Activated T-cell treated with anti-CD3 and anti-CD28 coated beads, Interleukin-2, amount 50 U/mL, for 4 hours (primary cell): ENCODE measurements around the gene STARD3. TPM values are rescaled to one million over a fixed set of nuclear protein-coding genes. Genes with fewer than 3 reads are reported as not detected.

Source experiments
- ATAC-seq, 2 donors: fragments of 200-7000 bp; cut with Tn5 transposase; one replicate each; pipeline ENCODE4 v1.10.0; 2021
- DNase-seq: peaks from one replicate; pipeline ENCODE4 v3.0.0-alpha.2; 2020
- H3K27me3 Mint-ChIP-seq: one replicate; pipeline ENCODE4 v1.8.0; 2021; ENCODE audit warnings: low read depth, mixed read lengths
- H3K36me3 Mint-ChIP-seq: one replicate; pipeline ENCODE4 v1.8.0; 2022; ENCODE audit warnings: mixed read lengths; ENCODE audit not compliant: insufficient read depth
- H3K4me1 Mint-ChIP-seq: one replicate; pipeline ENCODE4 v1.8.0; 2021; ENCODE audit warnings: low read depth, mixed read lengths
- H3K4me3 Mint-ChIP-seq: one replicate; pipeline ENCODE4 v1.8.0; 2021; ENCODE audit warnings: mild to moderate bottlenecking, moderate library complexity, mixed read lengths
- H3K9me3 Mint-ChIP-seq: one replicate; pipeline ENCODE4 v1.8.0; 2021; ENCODE audit warnings: mixed read lengths
- total RNA-seq, 3 donors: library from RNA; stranded (reverse); gene quantifications; one replicate each; pipeline ENCODE4 v1.2.1, GENCODE V29; 2021

STARD3 gene
- total RNA-seq, 3 donors from 2014 or later = 66.0 to 67.1 (median 66.4) TPM

GRCh38 chr17:39661744-39662541 is 25.0 kb downstream of the STARD3 start:
- Mint-ChIP-seq H3K4me3 (no peak overlapping the region), H3K36me3 (peaks cover 10% of the 10 kb centered on the region), H3K4me1 (peaks cover 13% of the 10 kb centered on the region), H3K27me3 (peaks cover 7% of the 10 kb centered on the region), H3K9me3 (no peaks in the 10 kb centered on the region)
- ATAC-seq = no peak
- no peak for DNase-seq

- no peaks in the 10 kb centered on the region for H3K9me3 Mint-ChIP-seq
- ATAC-seq = no peak
Measured at GRCh38 chr17:39662551-39663339, 25.8 kb downstream of the STARD3 start.

GRCh38 chr17:39663340-39663687 is 26.4 kb downstream of the STARD3 start:
- ATAC-seq (no peak), DNase-seq (no peak)
- Mint-ChIP-seq H3K9me3 (no peaks in the 10 kb centered on the region), H3K4me1 (peaks cover 8% of the 10 kb centered on the region), H3K4me3 (no peak overlapping the region), H3K36me3 (peaks cover 10% of the 10 kb centered on the region), H3K27me3 (peaks cover 9% of the 10 kb centered on the region)

More at GRCh38 chr17:39662551-39663339, 25.8 kb downstream of the STARD3 start:
- Mint-ChIP-seq H3K36me3 (peaks cover 10% of the 10 kb centered on the region), H3K27me3 (peaks cover 9% of the 10 kb centered on the region), H3K4me1 (peaks cover 12% of the 10 kb centered on the region), H3K4me3 (no peak overlapping the region)
- DNase-seq = no peak

- Mint-ChIP-seq H3K4me1 (peaks cover 13% of the 10 kb centered on the region), H3K36me3 (peaks cover 10% of the 10 kb centered on the region), H3K27me3 (peaks cover 13% of the 10 kb centered on the region), H3K9me3 (no peaks in the 10 kb centered on the region), H3K4me3 (no peak overlapping the region)
- ATAC-seq (no peak), DNase-seq (no peak)
Measured at GRCh38 chr17:39663688-39664580, 27.0 kb downstream of the STARD3 start.

- H3K9me3 Mint-ChIP-seq = no peaks in the 10 kb centered on the region
- no peak within 1 kb of the TSS for H3K4me3 Mint-ChIP-seq
- H3K4me1 Mint-ChIP-seq = peaks cover 10% of the 10 kb centered on the region
- ATAC-seq (no peak), DNase-seq (no peak)
- H3K36me3 Mint-ChIP-seq = peaks cover 10% of the 10 kb centered on the region
- peaks cover 16% of the 10 kb centered on the region for H3K27me3 Mint-ChIP-seq
Measured at GRCh38 chr17:39664581-39665561, 27.9 kb downstream of the STARD3 start, which contains the start of gene TCAP. TCAP (plus strand) TSS chr17:39665349; CDS start chr17:39665360, 11 bp downstream.

- Mint-ChIP-seq H3K9me3 (no peaks in the 10 kb centered on the region), H3K36me3 (peaks cover 10% of the 10 kb centered on the region), H3K4me3 (no peak overlapping the region), H3K27me3 (peaks cover 17% of the 10 kb centered on the region), H3K4me1 (peaks cover 8% of the 10 kb centered on the region)
- DNase-seq = no peak
- ATAC-seq = no peak
Measured at GRCh38 chr17:39665642-39666224, 28.8 kb downstream of the STARD3 start.

- DNase-seq = no peak
- no peaks in the 10 kb centered on the region for H3K9me3 Mint-ChIP-seq
- H3K4me1 Mint-ChIP-seq = peaks cover 6% of the 10 kb centered on the region
- no peak for ATAC-seq
- H3K27me3 Mint-ChIP-seq = peaks cover 17% of the 10 kb centered on the region
- no peak overlapping the region for H3K4me3 Mint-ChIP-seq
- H3K36me3 Mint-ChIP-seq = peaks cover 8% of the 10 kb centered on the region
Measured at GRCh38 chr17:39666231-39666600, 29.3 kb downstream of the STARD3 start.

- no peak for DNase-seq
- H3K4me3 Mint-ChIP-seq = no peak overlapping the region
- ATAC-seq = no peak
- H3K4me1 Mint-ChIP-seq = peaks cover 5% of the 10 kb centered on the region
- H3K9me3 Mint-ChIP-seq = no peaks in the 10 kb centered on the region
- peaks cover 17% of the 10 kb centered on the region for H3K27me3 Mint-ChIP-seq
- peaks cover 3% of the 10 kb centered on the region for H3K36me3 Mint-ChIP-seq
Measured at GRCh38 chr17:39666601-39667261, 29.8 kb downstream of the STARD3 start.

- peak overlapping the region; percentile 53 for H3K4me3 Mint-ChIP-seq
- no peaks in the 10 kb centered on the region for H3K9me3 Mint-ChIP-seq
- DNase-seq (no peak), ATAC-seq (peak in 1 of 2 donors; percentile 15)
- H3K27me3 Mint-ChIP-seq = peaks cover 17% of the 10 kb centered on the region
- peaks cover 2% of the 10 kb centered on the region for H3K36me3 Mint-ChIP-seq
- H3K4me1 Mint-ChIP-seq = peaks cover 9% of the 10 kb centered on the region
Measured at GRCh38 chr17:39667262-39667944, 30.5 kb downstream of the STARD3 start.

- Mint-ChIP-seq H3K27me3 (peaks cover 17% of the 10 kb centered on the region), H3K4me3 (peak within 1 kb of the TSS; percentile 53), H3K36me3 (peaks cover under 1% of the 10 kb centered on the region), H3K9me3 (no peaks in the 10 kb centered on the region), H3K4me1 (peaks cover 9% of the 10 kb centered on the region)
- DNase-seq (peak; percentile 53), ATAC-seq (peak; percentile 71 to 80)
Measured at GRCh38 chr17:39667945-39668924, 31.3 kb downstream of the STARD3 start, which contains the start of gene PNMT. PNMT (plus strand) TSS chr17:39668453; CDS start chr17:39668476, 23 bp downstream.
